NCI-H1436 treated with DMSO at 0.1 percent for 48 hours (cell line): ENCODE results near the gene TSKU.

Experiments used
- DNase-seq: peaks from one replicate; lab custom pipeline; 2025; lab: John Stamatoyannopoulos, UW

TSKU gene, protein sequence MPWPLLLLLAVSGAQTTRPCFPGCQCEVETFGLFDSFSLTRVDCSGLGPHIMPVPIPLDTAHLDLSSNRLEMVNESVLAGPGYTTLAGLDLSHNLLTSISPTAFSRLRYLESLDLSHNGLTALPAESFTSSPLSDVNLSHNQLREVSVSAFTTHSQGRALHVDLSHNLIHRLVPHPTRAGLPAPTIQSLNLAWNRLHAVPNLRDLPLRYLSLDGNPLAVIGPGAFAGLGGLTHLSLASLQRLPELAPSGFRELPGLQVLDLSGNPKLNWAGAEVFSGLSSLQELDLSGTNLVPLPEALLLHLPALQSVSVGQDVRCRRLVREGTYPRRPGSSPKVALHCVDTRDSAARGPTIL

DNA sequence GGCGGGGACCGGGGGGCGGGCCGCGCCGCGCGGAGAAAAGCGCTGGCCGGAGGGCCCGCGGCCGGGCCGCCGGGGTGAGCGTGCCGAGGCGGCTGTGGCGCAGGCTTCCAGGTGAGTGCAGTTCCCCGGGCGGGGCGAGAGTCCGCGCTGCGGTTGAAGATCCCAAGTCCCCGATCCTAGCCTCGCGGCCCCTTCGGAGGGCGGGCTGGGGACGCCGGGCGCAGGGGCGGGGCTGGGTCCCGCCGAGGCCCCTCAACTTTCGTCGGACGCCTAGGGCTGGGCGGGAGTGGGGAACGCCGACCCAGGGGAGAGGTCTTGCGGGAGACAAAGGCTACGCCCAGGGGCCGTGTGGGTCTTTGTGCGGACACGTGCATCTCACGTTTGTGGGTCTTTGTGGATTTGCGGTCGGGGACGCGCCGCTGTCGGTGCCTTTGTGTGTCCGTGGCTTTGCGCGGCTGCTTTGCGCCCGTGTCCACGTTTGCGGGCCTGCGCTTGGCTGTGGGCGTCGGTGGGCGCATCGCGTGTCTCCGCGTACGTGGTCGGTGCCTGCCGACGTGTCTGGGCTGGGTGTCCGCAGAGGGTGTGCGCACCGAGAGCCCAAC lies at the start of gene TSKU:
TSS of gene TSKU (plus strand) at position 63 of the 602 bp plus-strand sequence. CDS start 12,261 bp downstream, outside the sequence.
- DNase-seq, result no peak

DNA sequence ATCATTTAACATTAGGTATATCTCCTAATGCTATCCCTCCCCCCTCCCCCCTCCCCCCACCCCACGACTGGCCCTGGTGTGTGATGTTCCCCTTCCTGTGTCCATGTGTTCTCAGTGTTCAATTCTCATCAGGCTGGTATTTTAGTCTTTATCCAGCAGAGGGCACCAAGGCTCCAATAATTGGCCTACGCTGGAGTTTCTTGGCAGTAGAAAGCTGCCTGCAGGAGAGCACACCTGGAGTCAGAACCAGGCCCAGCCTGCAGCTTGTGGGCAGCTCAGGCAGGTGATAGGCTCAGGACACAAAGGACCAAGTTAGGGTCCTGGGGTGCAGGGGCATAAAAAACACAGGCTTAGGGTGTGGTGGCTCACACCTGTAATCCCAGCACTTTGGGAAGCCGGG lies 49.2 kb upstream of the TSKU start:
- DNase-seq, result peak; percentile 5

DNA sequence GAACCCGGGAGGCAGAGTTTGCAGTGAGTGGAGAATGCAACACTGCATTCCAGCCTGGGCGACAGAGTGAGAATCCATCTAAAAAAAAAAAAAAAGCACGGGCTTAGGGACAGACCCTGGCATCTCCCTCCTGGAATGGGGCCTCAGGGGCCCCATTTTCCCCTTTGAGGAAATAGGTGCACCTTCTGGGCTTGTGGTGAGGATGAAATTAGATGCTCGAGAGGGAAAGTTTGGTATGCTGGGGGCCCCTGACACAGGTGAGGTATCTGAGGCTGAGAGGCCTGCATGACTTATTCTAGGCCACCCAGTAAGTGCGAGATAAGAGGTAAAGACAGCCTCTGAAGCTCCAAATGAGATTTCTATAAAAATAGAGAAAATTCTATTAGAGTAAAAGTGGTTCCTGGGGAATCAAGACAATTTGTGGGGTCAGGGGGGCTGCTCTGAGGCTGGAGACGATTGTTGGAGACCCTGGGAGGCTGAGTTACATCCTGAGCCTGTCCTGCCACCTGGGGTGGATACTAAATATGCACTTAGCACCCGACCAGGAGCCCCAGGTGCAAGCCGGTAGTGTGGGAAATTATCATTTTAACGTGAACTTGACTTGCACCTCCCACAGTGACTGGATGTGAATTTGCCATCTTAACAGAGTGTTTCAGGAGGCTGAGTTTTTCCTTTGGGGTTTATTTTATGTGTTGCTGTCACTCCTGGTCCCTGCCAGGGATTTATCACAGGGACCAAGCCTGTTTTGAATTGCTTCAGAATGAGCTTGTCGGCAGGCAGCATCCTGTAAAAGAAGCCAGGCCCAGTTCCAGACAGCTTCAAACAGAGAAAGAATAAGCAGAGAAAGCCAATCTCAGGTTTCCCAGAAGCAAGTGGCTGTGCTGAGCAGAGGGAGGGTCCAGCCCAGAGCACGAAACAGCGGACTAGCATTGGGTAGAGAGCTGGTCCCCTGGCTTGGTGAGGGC lies 48.4 kb upstream of the TSKU start:
- no peak for DNase-seq

DNA sequence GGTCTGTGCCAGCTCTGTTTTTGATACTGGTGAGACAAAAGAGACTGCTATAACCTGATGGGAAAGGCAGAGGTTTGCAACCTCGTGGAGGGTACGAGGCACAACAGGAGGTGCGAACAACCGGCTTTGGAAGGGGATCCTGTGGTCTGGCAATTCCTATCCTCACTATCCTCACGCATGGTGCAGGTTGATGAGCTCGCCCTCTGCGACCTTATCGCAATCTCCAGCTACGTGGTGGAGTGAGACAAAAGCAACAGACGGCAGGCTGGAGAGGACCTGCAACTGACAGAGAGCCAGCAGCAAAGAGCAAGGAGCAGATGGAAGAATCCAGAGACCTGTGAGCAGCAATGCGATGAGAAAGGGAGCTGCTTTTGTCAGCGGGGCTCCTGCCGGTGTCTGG lies 47.3 kb upstream of the TSKU start:
- DNase-seq, result no peak

DNA sequence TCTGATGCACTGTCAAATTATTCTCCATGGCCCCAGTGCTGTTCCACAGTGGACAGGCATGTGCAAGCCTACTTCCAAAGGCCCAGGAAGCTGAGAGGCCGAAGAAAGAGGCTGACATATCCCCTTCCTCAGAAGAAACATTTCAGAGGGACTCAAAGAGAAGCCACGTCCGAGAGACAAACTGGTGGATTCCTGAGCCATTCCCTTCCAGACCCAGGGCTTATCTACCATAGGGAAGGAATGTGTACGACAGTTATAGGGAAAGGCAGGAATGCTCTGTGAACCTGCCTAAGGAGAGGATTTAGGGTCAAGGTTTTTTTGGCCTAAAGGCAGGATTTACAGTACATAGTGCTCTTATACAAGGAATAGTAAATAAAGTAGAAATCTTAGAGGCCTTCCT lies 46.9 kb upstream of the TSKU start:
- DNase-seq, result no peak

DNA sequence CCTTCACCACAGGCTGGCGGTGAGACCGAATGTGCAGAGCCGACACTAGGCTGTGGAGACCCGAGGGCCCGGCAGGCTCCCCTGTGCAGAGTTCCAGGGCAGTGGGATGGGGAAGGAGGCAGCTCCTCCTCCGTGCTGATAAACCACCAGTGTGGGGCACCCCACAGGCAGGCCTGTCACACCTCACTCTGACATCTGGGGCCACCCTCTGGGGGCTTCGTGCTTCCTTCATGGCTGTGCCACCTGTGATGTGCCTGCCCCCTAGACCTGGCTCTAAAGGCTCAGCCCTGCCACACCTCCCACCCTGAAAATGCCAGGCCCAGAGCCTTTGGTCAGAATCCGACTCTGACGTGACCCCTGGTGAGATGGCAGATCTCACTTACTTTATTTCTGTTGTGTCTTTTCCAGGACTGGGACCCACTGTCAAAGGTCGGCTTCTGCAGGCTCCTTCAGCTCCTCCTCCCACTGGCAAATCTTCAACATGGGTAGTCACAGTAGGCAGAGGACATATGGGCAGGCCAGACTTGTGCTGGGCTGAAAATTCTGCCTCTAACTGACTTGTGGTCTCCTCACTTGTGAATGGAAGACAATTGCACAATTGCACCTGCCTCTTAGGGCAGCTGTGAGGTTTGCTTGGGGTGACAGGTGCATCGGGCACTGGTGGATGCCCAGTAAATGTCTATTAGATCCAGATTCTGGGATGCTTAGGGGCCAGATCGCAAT lies 46.2 kb upstream of the TSKU start:
- DNase-seq, result no peak

DNA sequence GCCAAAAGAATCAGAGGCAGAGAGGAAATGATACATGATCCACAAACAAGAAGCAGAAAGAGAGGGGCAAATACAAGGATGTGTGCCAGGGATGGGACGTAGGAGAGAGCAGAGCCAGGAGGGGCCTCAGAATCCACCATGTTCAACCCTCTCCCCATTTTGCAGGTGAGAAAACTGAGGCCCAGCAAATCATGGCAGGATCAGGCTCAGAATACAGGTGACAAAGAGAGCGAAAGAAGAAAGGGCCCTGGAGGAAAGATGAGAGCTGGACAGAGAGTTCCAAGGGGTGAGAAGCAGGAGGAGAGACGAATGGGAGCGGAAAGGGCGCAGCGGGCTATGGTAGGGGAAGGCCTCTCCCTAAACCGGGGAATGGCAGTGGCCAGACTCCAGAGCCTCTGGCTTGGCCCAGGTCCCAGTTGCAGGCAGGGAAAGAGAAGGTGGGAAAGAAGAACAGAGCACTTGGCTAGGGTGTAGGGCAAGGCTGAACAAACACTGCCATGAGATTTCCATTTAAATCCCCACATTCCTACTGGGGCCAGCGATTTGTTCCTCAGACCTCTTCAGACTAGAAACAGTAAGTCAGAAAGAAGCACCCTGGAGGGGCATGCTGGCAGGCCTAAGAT lies 44.4 kb upstream of the TSKU start:
- no peak for DNase-seq

DNA sequence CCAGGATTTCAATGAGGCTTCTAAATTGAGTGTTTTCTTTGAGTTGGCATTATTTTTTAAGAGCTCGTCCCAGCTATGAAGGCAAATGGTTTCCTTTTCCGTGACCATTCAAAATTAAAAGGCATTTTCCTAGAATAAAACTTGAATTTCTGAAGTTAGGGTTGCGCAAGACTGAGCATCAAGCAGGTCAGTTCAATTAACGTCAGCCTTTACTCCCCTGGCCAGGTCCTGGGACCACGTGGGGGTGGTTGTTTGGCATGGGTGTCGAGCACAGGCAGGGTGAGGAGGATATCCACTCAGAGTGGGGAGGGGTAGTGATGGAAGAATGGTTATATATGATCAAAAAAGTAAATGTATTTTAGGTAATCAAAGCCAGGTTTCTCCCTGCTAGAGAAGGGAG lies 43.4 kb upstream of the TSKU start:
- no peak for DNase-seq

DNA sequence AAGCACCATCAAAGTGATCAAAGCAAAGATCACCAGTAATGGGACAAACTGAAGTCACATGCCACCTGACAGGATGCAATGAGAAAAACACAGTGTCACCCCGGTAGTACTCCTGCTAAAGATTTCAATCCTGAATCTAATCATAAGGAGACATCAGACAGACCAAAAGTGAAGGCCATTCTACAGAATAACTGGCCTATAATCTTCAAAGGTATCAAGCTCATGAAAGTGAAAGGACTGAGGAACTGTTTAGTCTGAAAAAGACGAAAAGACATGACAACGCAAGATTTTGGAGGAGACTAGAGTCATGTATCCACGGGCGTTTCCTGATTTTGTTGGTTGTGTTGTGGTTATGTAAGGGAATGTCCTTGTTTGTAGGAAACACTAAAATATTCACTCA lies 42.4 kb upstream of the TSKU start:
- no peak for DNase-seq

DNA sequence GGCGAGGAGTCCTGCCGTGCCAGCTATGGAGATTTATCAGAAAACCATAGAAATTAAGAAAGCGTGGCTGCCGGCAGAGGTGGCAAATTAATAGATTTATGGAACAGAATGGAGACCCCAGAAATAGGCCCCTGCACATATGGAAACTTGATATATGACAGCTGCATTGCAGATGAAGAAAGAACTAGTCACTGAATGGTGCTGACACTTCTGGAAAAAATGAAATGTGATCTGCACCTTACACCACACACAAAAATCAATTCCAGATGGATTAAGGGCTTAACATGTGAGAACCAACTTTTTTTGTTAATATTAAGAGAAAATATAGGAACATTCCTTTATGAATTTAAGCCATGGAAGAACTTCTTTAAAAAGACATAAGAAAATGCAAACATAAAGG lies 40.3 kb upstream of the TSKU start:
- no peak for DNase-seq

DNA sequence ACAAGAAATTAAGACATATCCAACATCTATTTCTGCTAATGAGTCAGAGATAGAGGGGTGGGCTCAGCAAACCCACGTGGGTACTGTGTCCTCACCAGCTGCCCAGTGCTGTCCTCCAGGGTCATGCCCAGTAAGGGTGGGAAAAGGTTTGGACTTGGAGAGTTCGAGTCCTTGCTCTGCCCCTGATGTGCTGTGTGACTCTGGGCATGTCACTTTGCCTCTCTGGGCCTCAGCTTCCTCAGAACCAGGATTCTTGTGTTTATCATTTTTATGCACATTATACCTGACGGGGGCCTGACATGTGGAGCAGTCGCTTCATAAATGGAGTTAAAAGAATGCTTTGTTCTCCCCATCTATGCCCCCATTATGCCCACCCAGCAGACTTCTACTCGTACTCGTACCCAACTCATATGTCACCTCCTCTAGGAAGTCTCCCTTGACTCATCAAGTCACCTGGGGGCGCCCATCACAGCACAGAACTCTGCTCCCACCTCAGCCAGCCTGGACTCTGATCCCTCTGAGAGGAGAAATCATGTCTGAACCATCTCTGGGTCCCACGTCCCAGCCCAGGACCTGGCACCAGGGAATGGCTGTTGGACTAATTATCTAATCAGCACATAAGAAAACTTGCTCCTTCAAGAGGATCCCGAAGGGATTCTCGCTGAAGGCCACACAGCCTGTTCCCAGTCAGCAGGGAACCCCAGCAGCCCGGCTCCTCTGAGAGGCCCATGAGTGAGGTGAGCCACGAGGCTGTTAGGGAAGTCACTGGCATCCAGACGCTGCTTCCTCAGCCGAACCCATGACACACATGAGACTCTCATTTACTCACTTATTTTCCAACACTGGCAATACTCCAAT lies 38.7 kb upstream of the TSKU start:
- no peak for DNase-seq

DNA sequence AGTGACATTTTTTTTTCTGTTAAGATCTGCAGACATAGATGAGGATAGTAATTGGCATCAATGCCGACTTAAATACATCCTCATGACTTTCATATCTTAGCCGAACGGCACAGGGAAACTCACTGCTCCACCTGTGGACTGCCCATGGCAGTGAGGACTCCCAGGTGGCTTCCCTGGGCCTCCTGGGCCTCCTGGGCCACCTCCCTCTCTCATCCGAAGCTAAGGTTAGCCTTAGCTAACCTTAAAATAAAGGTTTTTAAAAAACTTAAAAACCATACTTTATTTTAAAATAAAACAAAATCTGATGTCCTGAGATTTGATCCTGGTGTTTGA lies 38.1 kb upstream of the TSKU start:
- no peak for DNase-seq

DNA sequence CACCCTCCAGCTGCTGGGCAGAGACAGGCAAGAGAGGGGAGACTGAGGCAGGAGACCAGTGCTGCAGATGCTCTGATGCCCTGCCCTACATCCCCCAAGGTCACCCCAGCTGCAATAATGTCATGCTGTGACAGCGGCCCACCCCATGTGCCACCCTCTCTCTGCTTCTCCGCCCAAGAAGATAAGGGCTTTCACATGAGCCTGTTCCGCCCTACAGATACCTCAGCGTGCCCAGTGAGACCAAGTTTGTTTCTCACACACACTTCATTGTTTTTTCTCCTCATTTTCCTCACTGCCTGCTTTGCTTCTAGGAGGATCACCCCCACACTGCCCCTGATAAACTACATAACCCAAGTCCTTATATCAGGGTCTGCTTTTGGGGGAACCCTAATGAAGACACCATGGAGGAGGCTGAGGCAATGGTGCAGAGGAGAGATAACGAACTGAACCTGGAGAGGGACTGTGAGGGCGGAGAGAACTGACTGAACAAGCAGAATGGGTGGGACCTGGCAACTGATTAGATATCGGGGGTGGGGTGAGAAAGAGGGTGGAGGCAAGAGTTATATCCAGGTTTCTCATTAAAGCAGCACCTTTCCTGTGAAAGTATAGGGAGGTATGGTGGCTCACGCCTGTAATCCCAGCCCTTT lies 37.5 kb upstream of the TSKU start:
- no peak for DNase-seq

DNA sequence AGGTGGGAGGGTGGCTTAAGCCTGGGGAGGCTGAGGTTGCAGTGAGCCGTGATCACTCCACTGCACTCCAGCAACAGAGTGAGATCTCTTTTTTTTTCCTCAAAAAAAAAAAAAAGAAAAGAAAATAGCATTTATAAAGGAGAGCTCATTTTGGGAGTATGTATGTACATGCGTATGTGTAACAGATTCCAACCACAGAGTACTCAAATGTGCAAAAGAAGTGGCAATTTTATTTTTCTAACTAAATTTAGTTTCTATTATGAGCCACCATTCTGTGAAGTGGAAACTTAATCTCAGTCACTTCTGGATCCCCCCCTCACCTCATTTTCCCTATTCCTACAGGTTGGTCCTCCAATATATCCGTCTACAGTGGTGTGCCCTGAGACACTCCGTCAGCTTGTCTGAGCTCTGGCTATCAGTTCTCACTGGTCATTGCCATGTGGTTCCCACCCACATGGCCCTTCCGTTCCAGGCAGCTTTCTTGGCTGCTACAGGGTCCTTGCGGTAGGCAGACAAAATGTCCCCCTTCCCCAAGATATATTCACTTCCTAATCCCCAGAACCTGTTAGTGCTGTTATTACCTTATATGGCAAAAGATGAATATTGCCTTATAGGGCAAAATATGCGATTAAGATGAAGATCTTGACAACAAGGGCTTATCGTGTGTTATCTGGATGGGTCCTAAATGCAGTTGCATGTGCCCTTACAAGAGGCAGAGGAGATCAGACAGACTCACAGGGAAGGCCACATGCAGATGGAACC lies 35.8 kb upstream of the TSKU start:
- DNase-seq, result no peak

DNA sequence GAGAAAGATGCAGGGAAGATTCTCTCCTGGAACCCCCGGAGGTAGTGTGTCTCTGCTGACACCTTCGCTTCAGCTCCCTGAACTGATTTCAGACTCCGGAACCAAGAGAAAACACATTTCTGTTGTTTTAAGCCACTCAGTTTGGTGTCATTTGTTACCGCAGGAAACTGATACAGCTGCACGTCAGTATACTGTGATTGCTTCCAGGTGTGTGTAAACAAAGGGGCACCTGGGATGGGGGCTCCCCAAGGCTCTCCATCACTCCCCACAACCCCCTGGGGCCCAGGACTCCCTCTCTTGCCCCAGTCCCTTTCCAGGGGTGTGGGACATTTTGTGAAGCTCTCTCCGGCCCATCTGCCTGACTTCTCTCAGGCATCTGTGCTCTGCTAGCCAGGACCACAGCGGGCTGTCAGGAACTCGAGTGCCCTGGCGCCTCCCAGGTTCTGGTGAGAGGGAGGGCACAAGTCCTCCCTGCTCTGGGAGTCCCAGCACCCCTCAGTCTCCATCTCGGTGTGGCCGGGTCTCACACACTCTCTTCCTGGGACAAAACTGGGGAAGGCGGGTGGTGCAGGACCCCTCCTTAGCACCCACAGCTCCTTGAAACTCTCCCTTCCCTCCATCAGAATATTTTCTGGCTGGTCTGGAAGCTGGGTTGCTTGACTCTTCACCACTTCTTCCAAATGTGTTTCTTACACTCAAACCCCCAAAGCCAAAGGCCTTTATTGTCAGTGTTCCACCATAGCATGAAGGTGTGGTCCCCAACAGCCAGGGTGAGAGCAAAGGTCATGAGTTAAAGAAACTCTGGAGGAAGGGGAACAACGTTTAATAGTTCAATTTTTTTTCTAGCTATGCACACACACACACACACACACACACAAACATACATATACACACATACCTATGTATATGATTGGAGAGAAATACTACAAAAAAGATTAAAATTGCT lies 35.0 kb upstream of the TSKU start:
- DNase-seq, result no peak

DNA sequence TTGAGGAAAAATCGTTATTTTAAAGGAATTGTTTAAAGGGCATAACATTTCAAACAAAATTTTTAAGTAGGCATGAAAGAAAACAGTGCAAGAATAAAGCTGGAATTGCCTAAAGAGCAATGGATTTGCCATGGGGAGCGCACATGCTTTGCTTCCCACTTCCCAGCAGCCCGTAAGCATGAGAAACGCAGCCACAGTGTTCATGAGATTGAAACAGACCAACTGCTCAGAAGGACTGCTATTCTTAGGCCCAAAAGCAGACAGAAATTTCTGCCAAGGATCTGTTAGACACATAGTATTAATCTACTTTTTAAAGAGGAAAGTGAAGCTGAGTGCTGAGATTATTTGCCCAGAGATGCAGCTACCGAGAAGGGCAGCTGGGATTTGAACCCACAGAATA lies 34.2 kb upstream of the TSKU start:
- no peak for DNase-seq

DNA sequence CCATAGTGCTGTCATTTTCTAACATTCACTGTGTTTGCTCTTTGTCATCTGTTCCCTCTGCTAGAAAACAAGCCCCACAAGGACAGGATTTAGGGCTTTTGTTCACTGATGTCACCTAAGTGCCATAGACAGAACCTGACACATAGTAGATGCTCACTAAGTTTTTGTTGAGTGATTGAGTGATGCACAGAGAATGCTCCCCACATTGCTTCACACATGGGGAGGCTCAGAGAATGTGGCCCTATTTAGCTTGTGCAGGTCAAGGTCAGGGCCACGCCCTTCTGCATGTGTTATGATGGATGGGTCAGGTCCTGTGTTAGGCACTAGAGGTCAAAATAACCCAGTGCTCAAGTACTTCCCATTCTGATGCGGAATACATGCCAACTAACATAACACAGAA lies 33.1 kb upstream of the TSKU start:
- DNase-seq, result no peak

DNA sequence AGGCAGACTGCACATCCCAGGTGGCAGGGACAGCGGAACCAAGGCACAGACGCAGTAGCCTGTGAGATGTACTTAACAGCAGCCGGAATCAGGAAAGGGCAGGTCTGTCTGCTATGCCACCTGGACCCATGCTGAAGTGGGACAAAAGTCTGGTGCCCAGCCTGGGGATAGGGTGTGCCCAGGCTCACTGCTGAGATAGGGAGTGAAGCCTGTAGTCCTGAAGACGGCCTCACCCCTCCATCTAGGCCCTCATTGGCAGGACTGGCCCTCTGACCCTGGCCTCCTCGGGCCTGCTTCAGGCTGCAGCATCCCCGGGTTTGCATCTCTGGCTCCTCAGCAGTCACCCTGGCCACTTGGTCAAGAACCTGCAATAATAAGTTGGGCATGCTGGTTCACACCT lies 32.4 kb upstream of the TSKU start:
- no peak for DNase-seq
